IMR-90 (cell line): Measurements from ENCODE around the gene TUBG2.

Experiments used
- BHLHE40 ChIP-seq: fragments of 150-350 bp; IDR thresholded peaks from 2 replicates; pipeline ENCODE4 v1.6.1; 2016; ENCODE audit warnings: mild to moderate bottlenecking, low read depth, low read length
- CTCF ChIP-seq: conservative IDR thresholded peaks from 2 replicates; pipeline ENCODE4 v1.5.1; 2012; ENCODE audit warnings: mild to moderate bottlenecking, low read depth, low read length, improper control_type of control experiment
- FOS ChIP-seq: fragments of 150-350 bp; IDR thresholded peaks from 2 replicates; pipeline ENCODE4 v1.6.1; 2016; ENCODE audit warnings: low read depth, low read length
- NFE2L2 ChIP-seq: fragments of 150-350 bp; IDR thresholded peaks from 2 replicates; pipeline ENCODE4 v1.6.1; 2016; ENCODE audit warnings: low read depth, mild to moderate bottlenecking, low read length
- POLR2A ChIP-seq: IDR thresholded peaks from 2 replicates; pipeline ENCODE4 v1.6.1; 2012; ENCODE audit warnings: mild to moderate bottlenecking, low read depth, low read length
- RAD21 ChIP-seq: IDR thresholded peaks from 2 replicates; pipeline ENCODE4 v1.6.1; 2012; ENCODE audit warnings: low read length, improper control_type of control experiment
- RCOR1 ChIP-seq: IDR thresholded peaks from 2 replicates; pipeline ENCODE4 v1.6.1; 2012; ENCODE audit warnings: mild to moderate bottlenecking, low read length, improper control_type of control experiment; ENCODE audit not compliant: insufficient replicate concordance
- RFX5 ChIP-seq: IDR thresholded peaks from 2 replicates; pipeline ENCODE4 v1.8.0; 2012; ENCODE audit warnings: low read depth, mild to moderate bottlenecking, low read length, moderate library complexity
- TF ChIP-seq, protein P1 (sequence below): fragments of 150-350 bp; IDR thresholded peaks from 2 replicates; pipeline ENCODE4 v1.6.1; 2016; ENCODE audit warnings: low read depth, mild to moderate bottlenecking, low read length, moderate library complexity, borderline replicate concordance

GRCh38 chr17:42673266-42673884 lies 14.3 kb downstream of the TUBG2 start:
- no peak for TF ChIP-seq CTCF
- no peak for TF ChIP-seq FOS
- TF ChIP-seq POLR2A: no peak
- TF ChIP-seq, protein P1, sequence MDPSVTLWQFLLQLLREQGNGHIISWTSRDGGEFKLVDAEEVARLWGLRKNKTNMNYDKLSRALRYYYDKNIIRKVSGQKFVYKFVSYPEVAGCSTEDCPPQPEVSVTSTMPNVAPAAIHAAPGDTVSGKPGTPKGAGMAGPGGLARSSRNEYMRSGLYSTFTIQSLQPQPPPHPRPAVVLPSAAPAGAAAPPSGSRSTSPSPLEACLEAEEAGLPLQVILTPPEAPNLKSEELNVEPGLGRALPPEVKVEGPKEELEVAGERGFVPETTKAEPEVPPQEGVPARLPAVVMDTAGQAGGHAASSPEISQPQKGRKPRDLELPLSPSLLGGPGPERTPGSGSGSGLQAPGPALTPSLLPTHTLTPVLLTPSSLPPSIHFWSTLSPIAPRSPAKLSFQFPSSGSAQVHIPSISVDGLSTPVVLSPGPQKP: no peak
- TF ChIP-seq RFX5: no peak
- no peak for TF ChIP-seq RAD21
- no peak for TF ChIP-seq NFE2L2
- no peak for TF ChIP-seq BHLHE40
- no peak for TF ChIP-seq RCOR1
